Osteocyte (in vitro differentiated cells): ENCODE measurements around the gene ATP13A5. TPM values are rescaled to one million over a fixed set of nuclear protein-coding genes. Genes with fewer than 3 reads are reported as not detected.

Experiments
- DNase-seq: peaks from one replicate; pipeline ENCODE4 v3.0.0; 2021; ENCODE audit warnings: mixed read lengths; ENCODE audit not compliant: unreplicated experiment; ENCODE audit errors: extremely low spot score
- H3K27ac Mint-ChIP-seq: one replicate; pipeline ENCODE4 v1.8.0; 2021; ENCODE audit warnings: mild to moderate bottlenecking, mixed read lengths; ENCODE audit not compliant: unreplicated experiment
- H3K27me3 Mint-ChIP-seq: one replicate; pipeline ENCODE4 v1.8.0; 2021; ENCODE audit warnings: mixed read lengths; ENCODE audit not compliant: unreplicated experiment
- H3K36me3 Mint-ChIP-seq: one replicate; pipeline ENCODE4 v1.8.0; 2021; ENCODE audit warnings: mixed read lengths; ENCODE audit not compliant: unreplicated experiment
- H3K4me1 Mint-ChIP-seq: one replicate; pipeline ENCODE4 v1.8.0; 2021; ENCODE audit warnings: mixed read lengths; ENCODE audit not compliant: unreplicated experiment
- H3K4me3 Mint-ChIP-seq: one replicate; pipeline ENCODE4 v1.8.0; 2021; ENCODE audit warnings: mild to moderate bottlenecking, moderate library complexity, mixed read lengths; ENCODE audit not compliant: unreplicated experiment
- H3K9me3 Mint-ChIP-seq: one replicate; pipeline ENCODE4 v1.8.0; 2021; ENCODE audit warnings: mixed read lengths; ENCODE audit not compliant: unreplicated experiment
- total RNA-seq: library from RNA; stranded (reverse); gene quantifications from 2 replicates; pipeline ENCODE4 v1.2.1, GENCODE V29; 2021
- TF ChIP-seq, protein P1 (sequence below): fragments of 200-600 bp; sonication (generic); IDR thresholded peaks from 2 replicates; pipeline ENCODE4 v1.5.0; 2021; ENCODE audit warnings: antibody characterized with exemption, mild to moderate bottlenecking, moderate library complexity

The ATP13A5 gene
- total RNA-seq, 1 donor from 2014 or later = not detected

DNA sequence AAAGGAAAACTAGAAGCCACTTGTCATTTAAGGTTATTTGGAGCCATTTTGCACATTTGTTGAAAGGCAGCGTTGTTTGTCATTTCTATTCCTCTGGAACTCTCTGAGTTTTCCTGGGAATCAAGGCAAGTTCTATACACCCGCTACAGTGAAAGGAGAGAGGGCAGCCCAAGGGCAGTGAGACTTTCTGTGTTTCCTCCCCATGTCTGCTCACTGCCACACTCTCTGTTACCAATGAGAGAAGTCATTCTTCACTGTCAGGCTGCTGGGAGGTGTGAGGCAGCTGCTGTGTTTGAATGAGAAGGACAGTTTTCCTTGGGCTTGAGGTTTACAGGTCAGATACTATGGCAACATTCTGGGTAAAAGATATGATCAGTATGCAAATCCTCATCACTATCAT lies 36.0 kb downstream of the ATP13A5 start:
- TF ChIP-seq, protein P1, sequence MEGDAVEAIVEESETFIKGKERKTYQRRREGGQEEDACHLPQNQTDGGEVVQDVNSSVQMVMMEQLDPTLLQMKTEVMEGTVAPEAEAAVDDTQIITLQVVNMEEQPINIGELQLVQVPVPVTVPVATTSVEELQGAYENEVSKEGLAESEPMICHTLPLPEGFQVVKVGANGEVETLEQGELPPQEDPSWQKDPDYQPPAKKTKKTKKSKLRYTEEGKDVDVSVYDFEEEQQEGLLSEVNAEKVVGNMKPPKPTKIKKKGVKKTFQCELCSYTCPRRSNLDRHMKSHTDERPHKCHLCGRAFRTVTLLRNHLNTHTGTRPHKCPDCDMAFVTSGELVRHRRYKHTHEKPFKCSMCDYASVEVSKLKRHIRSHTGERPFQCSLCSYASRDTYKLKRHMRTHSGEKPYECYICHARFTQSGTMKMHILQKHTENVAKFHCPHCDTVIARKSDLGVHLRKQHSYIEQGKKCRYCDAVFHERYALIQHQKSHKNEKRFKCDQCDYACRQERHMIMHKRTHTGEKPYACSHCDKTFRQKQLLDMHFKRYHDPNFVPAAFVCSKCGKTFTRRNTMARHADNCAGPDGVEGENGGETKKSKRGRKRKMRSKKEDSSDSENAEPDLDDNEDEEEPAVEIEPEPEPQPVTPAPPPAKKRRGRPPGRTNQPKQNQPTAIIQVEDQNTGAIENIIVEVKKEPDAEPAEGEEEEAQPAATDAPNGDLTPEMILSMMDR = no peak
- peaks cover 10% of the 10 kb centered on the region for H3K27me3 Mint-ChIP-seq
- no peaks in the 10 kb centered on the region for H3K4me1 Mint-ChIP-seq
- DNase-seq = no peak
- H3K27ac Mint-ChIP-seq = no peak overlapping the region
- no peaks in the 10 kb centered on the region for H3K9me3 Mint-ChIP-seq
- no peaks in the 10 kb centered on the region for H3K36me3 Mint-ChIP-seq
- no peak overlapping the region for H3K4me3 Mint-ChIP-seq

DNA sequence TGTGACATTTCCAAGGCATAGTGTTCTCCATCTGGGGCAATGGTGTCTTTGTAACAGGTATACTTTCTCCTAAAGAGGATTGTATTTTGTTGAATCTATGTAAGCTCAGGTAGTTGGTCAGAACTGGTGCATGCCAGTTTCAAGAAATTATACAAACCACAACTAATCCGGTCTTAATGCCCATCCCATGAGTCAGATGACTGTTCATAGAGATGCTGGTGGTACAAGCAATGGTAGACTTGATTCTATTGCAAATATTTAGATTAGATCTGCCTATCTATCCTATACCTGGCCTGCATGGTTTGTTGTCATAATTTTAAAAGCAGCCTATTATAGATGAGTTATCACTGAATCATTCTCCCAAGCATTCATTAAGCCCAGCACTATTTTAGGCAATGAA lies 43.5 kb downstream of the ATP13A5 start:
- DNase-seq = no peak
- Mint-ChIP-seq H3K9me3 (no peaks in the 10 kb centered on the region), H3K4me1 (no peaks in the 10 kb centered on the region), H3K27ac (no peak overlapping the region), H3K36me3 (no peaks in the 10 kb centered on the region), H3K27me3 (no peaks in the 10 kb centered on the region), H3K4me3 (no peak overlapping the region)
- TF ChIP-seq, protein P1 = no peak

GRCh38 chr3:193333229-193333628 lies 45.3 kb downstream of the ATP13A5 start:
- no peak overlapping the region for H3K27ac Mint-ChIP-seq
- H3K9me3 Mint-ChIP-seq = no peaks in the 10 kb centered on the region
- TF ChIP-seq, protein P1 = no peak
- no peak for DNase-seq
- H3K27me3 Mint-ChIP-seq = no peaks in the 10 kb centered on the region
- no peaks in the 10 kb centered on the region for H3K36me3 Mint-ChIP-seq
- H3K4me3 Mint-ChIP-seq = no peak overlapping the region
- H3K4me1 Mint-ChIP-seq = no peaks in the 10 kb centered on the region

DNA sequence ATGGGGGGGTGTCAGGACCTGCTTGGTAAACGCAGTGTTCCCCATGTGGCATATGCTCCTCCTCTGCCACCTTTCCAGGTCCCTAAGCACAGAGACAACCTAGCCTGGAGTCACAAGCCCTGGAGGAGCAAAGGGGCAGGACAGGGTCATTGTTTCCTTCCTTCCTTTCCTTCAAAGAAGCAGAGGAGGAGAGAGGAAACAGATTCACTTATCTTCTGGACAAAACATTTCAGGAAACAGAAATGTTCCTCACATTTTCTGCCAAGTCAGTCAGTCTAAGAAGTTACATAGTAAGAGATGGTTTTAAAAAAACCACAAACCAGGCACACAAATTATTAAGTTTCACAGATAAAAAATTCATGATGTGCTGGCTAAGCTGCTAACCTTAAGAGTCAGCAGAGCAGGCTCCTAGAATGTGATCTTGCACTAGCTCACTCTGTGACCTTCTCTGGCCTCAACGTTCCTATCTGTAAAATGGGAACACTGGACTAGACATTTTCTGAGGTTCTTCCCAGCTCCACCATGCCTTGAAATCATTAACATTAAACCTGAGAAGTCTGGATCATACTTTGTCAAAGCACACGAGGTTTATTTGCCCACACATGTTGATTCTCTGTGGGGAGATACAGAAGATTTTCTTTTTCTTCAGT lies 47.9 kb downstream of the ATP13A5 start:
- no peaks in the 10 kb centered on the region for H3K36me3 Mint-ChIP-seq
- H3K9me3 Mint-ChIP-seq = no peaks in the 10 kb centered on the region
- peaks cover 5% of the 10 kb centered on the region for H3K27me3 Mint-ChIP-seq
- TF ChIP-seq, protein P1 = no peak
- H3K27ac Mint-ChIP-seq = no peak overlapping the region
- DNase-seq = no peak
- no peak overlapping the region for H3K4me3 Mint-ChIP-seq
- no peaks in the 10 kb centered on the region for H3K4me1 Mint-ChIP-seq

GRCh38 chr3:193317682-193318300 lies 60.8 kb downstream of the ATP13A5 start:
- H3K4me1 Mint-ChIP-seq = no peaks in the 10 kb centered on the region
- no peaks in the 10 kb centered on the region for H3K9me3 Mint-ChIP-seq
- H3K27me3 Mint-ChIP-seq = peaks cover 3% of the 10 kb centered on the region
- no peak overlapping the region for H3K4me3 Mint-ChIP-seq
- DNase-seq = no peak
- H3K27ac Mint-ChIP-seq = no peak overlapping the region
- TF ChIP-seq, protein P1 = no peak
- no peaks in the 10 kb centered on the region for H3K36me3 Mint-ChIP-seq
